ENCODE data around the gene SPSB2.
"Not testable (repeated sequence)": the region's sequence is repeated elsewhere in the genome, so short reads cannot be mapped to it uniquely, and the experiment has no call there.

SPSB2 gene

GRCh38 chr12:6870304-6870703 lies 2.8 kb downstream of the SPSB2 start:
- not testable (repeated sequence) for DNase-seq (ENCODE audit: low spot score)

GRCh38 chr12:6869049-6870021 lies 3.8 kb downstream of the SPSB2 start:
- DNase-seq (ENCODE audit: low spot score): peak; percentile 92

- peak; percentile 60 for DNase-seq (ENCODE audit: low spot score)
These were observed 4.7 kb downstream of the SPSB2 start for GRCh38 chr12:6868211-6869048.

GRCh38 chr12:6867413-6868210 lies 5.5 kb downstream of the SPSB2 start, which contains the start of gene TPI1:
Gene TPI1 (plus strand): TSS chr12:6867531. CDS start chr12:6867567, 36 bp downstream.
- DNase-seq (ENCODE audit: low spot score): peak; percentile 94

GRCh38 chr12:6866920-6867412 lies 6.1 kb downstream of the SPSB2 start:
- no peak for DNase-seq (ENCODE audit: low spot score)

- DNase-seq (ENCODE audit: low spot score): peak; percentile 56
These were observed 6.8 kb downstream of the SPSB2 start for GRCh38 chr12:6866163-6866919.

GRCh38 chr12:6865307-6865706 lies 7.8 kb downstream of the SPSB2 start:
- not testable (repeated sequence) for DNase-seq (ENCODE audit: low spot score)

- DNase-seq (ENCODE audit: low spot score): no peak
These were observed 9.3 kb downstream of the SPSB2 start for GRCh38 chr12:6863586-6864321.

- DNase-seq (ENCODE audit: low spot score): no peak
These were observed 10.1 kb downstream of the SPSB2 start for GRCh38 chr12:6863033-6863432.

- DNase-seq (ENCODE audit: low spot score): no peak
These were observed 11.7 kb downstream of the SPSB2 start for GRCh38 chr12:6861391-6861790.

GRCh38 chr12:6860942-6861341 lies 12.2 kb downstream of the SPSB2 start:
- DNase-seq (ENCODE audit: low spot score): no peak

GRCh38 chr12:6860116-6860515 lies 13.0 kb downstream of the SPSB2 start:
- no peak for DNase-seq (ENCODE audit: low spot score)

GRCh38 chr12:6858799-6859198 lies 14.3 kb downstream of the SPSB2 start:
- DNase-seq (ENCODE audit: low spot score): no peak

- no peak for DNase-seq (ENCODE audit: low spot score)
These were observed 17.8 kb downstream of the SPSB2 start for GRCh38 chr12:6855322-6855721.

- DNase-seq (ENCODE audit: low spot score): no peak
These were observed 19.1 kb downstream of the SPSB2 start for GRCh38 chr12:6854036-6854435.

- no peak for DNase-seq (ENCODE audit: low spot score)
These were observed 19.5 kb downstream of the SPSB2 start for GRCh38 chr12:6853626-6854025.

- peak; percentile 74 for DNase-seq (ENCODE audit: low spot score)
These were observed 20.3 kb downstream of the SPSB2 start for GRCh38 chr12:6852651-6853354.

- DNase-seq (ENCODE audit: low spot score): peak; percentile 100
These were observed 21.0 kb downstream of the SPSB2 start, which contains the start of gene USP5 for GRCh38 chr12:6851921-6852650. Gene USP5 (plus strand): TSS chr12:6852150. CDS start chr12:6852180, 30 bp downstream.
